DMS153 (cell line): Measurements from ENCODE around the gene TMEM132C.
A peak's percentile ranks its signal among the peaks of the same experiment; 100 is the strongest.

Experiments used
- DNase-seq: peaks from one replicate; lab custom pipeline; 2025; lab: John Stamatoyannopoulos, UW

The TMEM132C gene

GRCh38 chr12:128612150-128612850 is 345.3 kb downstream of the TMEM132C start:
- no peak for DNase-seq

GRCh38 chr12:128613837-128614590 is 347.0 kb downstream of the TMEM132C start:
- DNase-seq = no peak

GRCh38 chr12:128617304-128617833 is 350.4 kb downstream of the TMEM132C start:
- peak; percentile 1 for DNase-seq

- no peak for DNase-seq
Measured at GRCh38 chr12:128619263-128619662, 352.3 kb downstream of the TMEM132C start.

- no peak for DNase-seq
Measured at GRCh38 chr12:128621304-128621703, 354.3 kb downstream of the TMEM132C start.

- no peak for DNase-seq
Measured at GRCh38 chr12:128623748-128624147, 356.8 kb downstream of the TMEM132C start.

- no peak for DNase-seq
Measured at GRCh38 chr12:128626808-128627320, 359.9 kb downstream of the TMEM132C start.

- DNase-seq = no peak
Measured at GRCh38 chr12:128627659-128628058, 360.7 kb downstream of the TMEM132C start.

- DNase-seq = no peak
Measured at GRCh38 chr12:128629979-128630378, 363.0 kb downstream of the TMEM132C start.

- no peak for DNase-seq
Measured at GRCh38 chr12:128637642-128638606, 371.0 kb downstream of the TMEM132C start.

- DNase-seq = no peak
Measured at GRCh38 chr12:128639089-128639488, 372.1 kb downstream of the TMEM132C start.

GRCh38 chr12:128643155-128643554 is 376.2 kb downstream of the TMEM132C start:
- DNase-seq = no peak

GRCh38 chr12:128644664-128645296 is 377.8 kb downstream of the TMEM132C start:
- peak; percentile 16 for DNase-seq

- no peak for DNase-seq
Measured at GRCh38 chr12:128649902-128650301, 382.9 kb downstream of the TMEM132C start.

- no peak for DNase-seq
Measured at GRCh38 chr12:128652136-128652751, 385.3 kb downstream of the TMEM132C start.

- no peak for DNase-seq
Measured at GRCh38 chr12:128654468-128654867, 387.5 kb downstream of the TMEM132C start.

GRCh38 chr12:128657378-128657777 is 390.4 kb downstream of the TMEM132C start:
- DNase-seq = no peak

- DNase-seq = no peak
Measured at GRCh38 chr12:128660532-128661225, 393.7 kb downstream of the TMEM132C start.

- peak; percentile 53 for DNase-seq
Measured at GRCh38 chr12:128661226-128661569, 394.2 kb downstream of the TMEM132C start.

- DNase-seq = peak; percentile 69
Measured at GRCh38 chr12:128662101-128662500, 395.1 kb downstream of the TMEM132C start.
